ENCODE results near the gene BTBD17. TPM values are rescaled to one million over a fixed set of nuclear protein-coding genes. Genes with fewer than 3 reads are reported as not detected.
"Not testable (repeated sequence)": the region's sequence is repeated elsewhere in the genome, so short reads cannot be mapped to it uniquely, and the experiment has no call there.

Gene BTBD17
- total RNA-seq = under 1 TPM in 1 of 3 donors, not detected in 2; 0.17 TPM
- long read RNA-seq, donor 1, partial matches to known transcripts = 0 of 1 reads
- long read RNA-seq, donor 1, other reads (novel, unspliced or antisense) = 1 of 1 reads
- long read RNA-seq, donor 2 = 0 reads

- intact Hi-C loops (cut with DNase I, micrococcal nuclease) = no loop called here
- DNase-seq (peak in 2 of 3 donors; percentile 69 to 78), ATAC-seq (peak; percentile 72)
- no peaks in the 10 kb centered on the region for H3K36me3 ChIP-seq (ENCODE audit: low read depth)
- H3K9me3 ChIP-seq = no peaks in the 10 kb centered on the region
- TF ChIP-seq CTCF (IDR thresholded peaks at IDR 0.05) = peak; percentile 60
- no peak within 1 kb of the TSS for H3K4me3 ChIP-seq
- H3K4me1 ChIP-seq (ENCODE audit: low read depth) = peaks cover 4% of the 10 kb centered on the region
Observed at GRCh38 chr17:74361230-74362068, at the start of gene BTBD17. TSS of gene BTBD17 (minus strand) at chr17:74361868. CDS start at chr17:74361819, 49 bp downstream.

GRCh38 chr17:74410001-74410443 lies 48.4 kb upstream of the BTBD17 start:
- Histone ChIP-seq H3K4me1 (ENCODE audit: low read depth) (peaks cover 5% of the 10 kb centered on the region), H3K4me3 (no peak overlapping the region), H3K9me3 (no peaks in the 10 kb centered on the region), H3K36me3 (ENCODE audit: low read depth) (no peaks in the 10 kb centered on the region)
- intact Hi-C loops (cut with DNase I, micrococcal nuclease) = no loop called here
- peak; percentile 74 for ATAC-seq
- no peak for TF ChIP-seq CTCF (IDR thresholded peaks at IDR 0.05)
- no peak for DNase-seq

GRCh38 chr17:74408815-74409214 lies 47.1 kb upstream of the BTBD17 start:
- no peak overlapping the region for H3K4me3 ChIP-seq
- TF ChIP-seq CTCF (IDR thresholded peaks at IDR 0.05) = no peak
- H3K9me3 ChIP-seq = no peaks in the 10 kb centered on the region
- ATAC-seq (peak; percentile 51), DNase-seq (no peak)
- peaks cover 5% of the 10 kb centered on the region for H3K4me1 ChIP-seq (ENCODE audit: low read depth)
- intact Hi-C loops (cut with DNase I, micrococcal nuclease) = no loop called here
- H3K36me3 ChIP-seq (ENCODE audit: low read depth) = no peaks in the 10 kb centered on the region

GRCh38 chr17:74408262-74408661 lies 46.6 kb upstream of the BTBD17 start:
- Histone ChIP-seq H3K36me3 (ENCODE audit: low read depth) (no peaks in the 10 kb centered on the region), H3K9me3 (no peaks in the 10 kb centered on the region), H3K4me1 (ENCODE audit: low read depth) (peaks cover 5% of the 10 kb centered on the region), H3K4me3 (no peak overlapping the region)
- ATAC-seq (peak; percentile 60), DNase-seq (no peak)
- TF ChIP-seq CTCF (IDR thresholded peaks at IDR 0.05) = no peak
- intact Hi-C loops (cut with DNase I, micrococcal nuclease) = no loop called here

GRCh38 chr17:74407384-74407783 lies 45.7 kb upstream of the BTBD17 start:
- H3K9me3 ChIP-seq = no peaks in the 10 kb centered on the region
- TF ChIP-seq CTCF (IDR thresholded peaks at IDR 0.05) = no peak
- no peak overlapping the region for H3K4me3 ChIP-seq
- H3K4me1 ChIP-seq (ENCODE audit: low read depth) = peaks cover 5% of the 10 kb centered on the region
- no peaks in the 10 kb centered on the region for H3K36me3 ChIP-seq (ENCODE audit: low read depth)
- ATAC-seq (no peak), DNase-seq (no peak)
- intact Hi-C loops (cut with DNase I, micrococcal nuclease) = no loop called here

- H3K4me1 ChIP-seq (ENCODE audit: low read depth); DNase-seq; H3K36me3 ChIP-seq (ENCODE audit: low read depth); H3K4me3 ChIP-seq; H3K9me3 ChIP-seq; ATAC-seq; intact Hi-C loops (cut with DNase I, micrococcal nuclease): not testable (repeated sequence)
Observed at GRCh38 chr17:74405311-74405710, 43.6 kb upstream of the BTBD17 start.
